D721Med (cell line): ENCODE measurements around the gene ZIC4.

Source experiments
- DNase-seq: peaks from one replicate; pipeline ENCODE4 v3.0.0; 2011; ENCODE audit warnings: low spot score; ENCODE audit not compliant: insufficient read length
- FAIRE-seq: peaks from 2 replicates; lab custom pipeline; 2011; peaks lifted over from hg19 to GRCh38; lab: Jason Lieb, UNC
- TF ChIP-seq, protein P1 (sequence below): IDR thresholded peaks from 2 replicates; pipeline ENCODE4 v1.5.1; 2012; ENCODE audit warnings: mild to moderate bottlenecking, control low read depth; ENCODE audit not compliant: insufficient read depth; ENCODE audit errors: missing control alignments

ZIC4 gene

DNA sequence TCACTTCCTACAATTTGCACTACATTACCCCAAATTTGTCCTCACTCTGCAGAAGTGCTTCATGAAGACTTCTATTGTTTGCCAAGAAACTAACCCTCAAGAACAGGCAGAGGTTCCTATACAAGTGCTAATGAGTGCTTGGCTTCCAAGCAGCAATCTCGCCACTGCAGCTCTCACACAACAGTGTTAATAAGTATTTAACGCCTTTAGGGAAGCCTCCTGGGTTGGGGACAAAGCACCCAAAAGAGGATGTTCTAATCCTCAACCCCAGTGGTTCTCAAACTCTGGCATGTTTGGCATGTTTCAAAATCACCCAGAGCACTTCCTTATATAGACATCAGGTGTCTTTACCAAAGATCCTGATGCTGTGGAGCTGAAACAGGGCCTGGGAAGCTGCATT is 64.6 kb downstream of the ZIC4 start:
- DNase-seq (no peak), FAIRE-seq (no peak)
- TF ChIP-seq, protein P1, sequence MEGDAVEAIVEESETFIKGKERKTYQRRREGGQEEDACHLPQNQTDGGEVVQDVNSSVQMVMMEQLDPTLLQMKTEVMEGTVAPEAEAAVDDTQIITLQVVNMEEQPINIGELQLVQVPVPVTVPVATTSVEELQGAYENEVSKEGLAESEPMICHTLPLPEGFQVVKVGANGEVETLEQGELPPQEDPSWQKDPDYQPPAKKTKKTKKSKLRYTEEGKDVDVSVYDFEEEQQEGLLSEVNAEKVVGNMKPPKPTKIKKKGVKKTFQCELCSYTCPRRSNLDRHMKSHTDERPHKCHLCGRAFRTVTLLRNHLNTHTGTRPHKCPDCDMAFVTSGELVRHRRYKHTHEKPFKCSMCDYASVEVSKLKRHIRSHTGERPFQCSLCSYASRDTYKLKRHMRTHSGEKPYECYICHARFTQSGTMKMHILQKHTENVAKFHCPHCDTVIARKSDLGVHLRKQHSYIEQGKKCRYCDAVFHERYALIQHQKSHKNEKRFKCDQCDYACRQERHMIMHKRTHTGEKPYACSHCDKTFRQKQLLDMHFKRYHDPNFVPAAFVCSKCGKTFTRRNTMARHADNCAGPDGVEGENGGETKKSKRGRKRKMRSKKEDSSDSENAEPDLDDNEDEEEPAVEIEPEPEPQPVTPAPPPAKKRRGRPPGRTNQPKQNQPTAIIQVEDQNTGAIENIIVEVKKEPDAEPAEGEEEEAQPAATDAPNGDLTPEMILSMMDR: no peak

DNA sequence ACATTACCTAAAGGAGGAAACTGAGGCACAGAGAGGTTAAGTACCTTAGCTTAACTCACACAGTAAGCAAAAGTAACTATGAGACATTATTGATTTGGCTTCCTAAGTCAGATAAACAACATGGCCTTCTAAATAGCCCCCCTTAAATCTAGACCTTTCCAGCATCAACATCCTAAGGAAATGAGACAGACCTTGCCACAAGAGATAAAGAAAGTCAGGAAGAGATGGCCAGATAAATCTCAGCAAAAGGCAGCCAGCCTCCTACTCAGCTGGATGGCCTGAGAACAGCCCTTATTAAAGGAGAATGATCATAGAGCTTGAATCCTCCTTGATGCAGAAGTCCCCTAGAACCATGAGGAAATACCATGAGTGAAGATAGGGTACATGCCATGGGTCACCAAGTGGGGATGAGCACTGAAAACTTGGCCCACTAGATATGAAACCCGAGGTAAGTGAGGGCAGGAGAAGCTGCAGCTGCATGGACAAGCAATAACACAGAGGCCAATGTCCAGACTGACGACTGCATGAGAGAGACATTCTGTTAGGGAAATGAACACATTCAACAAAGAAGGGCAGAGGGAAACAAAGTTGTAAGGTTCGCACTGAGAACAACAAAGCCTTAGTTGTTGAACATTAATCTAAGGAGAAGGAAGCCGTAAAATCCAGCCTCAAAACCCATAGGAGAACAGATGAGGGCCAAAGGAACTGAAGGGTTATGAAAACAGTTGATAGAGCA is 69.6 kb downstream of the ZIC4 start:
- TF ChIP-seq, protein P1: no peak
- no peak for DNase-seq
- no peak for FAIRE-seq
